Stimulated activated CD4-positive, alpha-beta T cell treated with anti-CD3 and anti-CD28 coated beads, TNF-alpha, amount 100 ng/mL, for 1 hour (primary cell): ENCODE data around the gene EHBP1L1.
A peak's percentile ranks its signal among the peaks of the same experiment; 100 is the strongest.

Experiments
- DNase-seq, 3 donors: peaks; one replicate each; pipeline ENCODE4 v3.0.0-alpha.2; 2020; ENCODE audit warnings: low read depth in 3 of 3, low spot score in 1 of 3

The EHBP1L1 gene

GRCh38 chr11:65613091-65613928, 37.5 kb downstream of the EHBP1L1 start:
- no peak for DNase-seq

GRCh38 chr11:65615229-65615949, 39.5 kb downstream of the EHBP1L1 start, which contains the start of gene PCNX3:
PCNX3 (plus strand) TSS chr11:65615776; CDS start chr11:65616312, 536 bp downstream.
- peak; percentile 97 to 100 (median 100) for DNase-seq

GRCh38 chr11:65615950-65616574, 40.2 kb downstream of the EHBP1L1 start:
- peak in 2 of 3 donors; percentile 26 to 30 for DNase-seq

GRCh38 chr11:65616575-65617001, 40.7 kb downstream of the EHBP1L1 start:
- DNase-seq = no peak

GRCh38 chr11:65617136-65617850, 41.4 kb downstream of the EHBP1L1 start:
- DNase-seq = no peak

- DNase-seq = no peak
Measured at GRCh38 chr11:65617990-65618751, 42.3 kb downstream of the EHBP1L1 start.

GRCh38 chr11:65618763-65619162, 42.9 kb downstream of the EHBP1L1 start:
- DNase-seq = no peak

- no peak for DNase-seq
Measured at GRCh38 chr11:65619281-65619928, 43.6 kb downstream of the EHBP1L1 start.

GRCh38 chr11:65620666-65621065, 44.8 kb downstream of the EHBP1L1 start:
- DNase-seq = no peak

GRCh38 chr11:65621460-65621859, 45.6 kb downstream of the EHBP1L1 start:
- no peak for DNase-seq

- DNase-seq = no peak
Measured at GRCh38 chr11:65622011-65622410, 46.2 kb downstream of the EHBP1L1 start.

- no peak for DNase-seq
Measured at GRCh38 chr11:65623177-65623576, 47.3 kb downstream of the EHBP1L1 start.

- DNase-seq = no peak
Measured at GRCh38 chr11:65623852-65624616, 48.2 kb downstream of the EHBP1L1 start.

- DNase-seq = no peak
Measured at GRCh38 chr11:65624931-65625627, 49.2 kb downstream of the EHBP1L1 start.

GRCh38 chr11:65625628-65626342, 49.9 kb downstream of the EHBP1L1 start:
- peak in 1 of 3 donors; percentile 37 for DNase-seq

- no peak for DNase-seq
Measured at GRCh38 chr11:65627202-65627601, 51.3 kb downstream of the EHBP1L1 start.

- DNase-seq = no peak
Measured at GRCh38 chr11:65629579-65629978, 53.7 kb downstream of the EHBP1L1 start.

GRCh38 chr11:65630215-65630614, 54.4 kb downstream of the EHBP1L1 start:
- DNase-seq = no peak
